Spleen (tissue), 11 donors: Measurements from ENCODE around the gene TUBGCP2. TPM values are rescaled to one million over a fixed set of nuclear protein-coding genes. Genes with fewer than 3 reads are reported as not detected.

Source experiments
- DNase-seq: peaks from one replicate; pipeline ENCODE4 v3.0.0-alpha.2; 2020
- H3K27ac ChIP-seq, 8 donors: fragments of 200-600 bp; sonication (generic) in 7 of 8; 1 replicate in 4 of 8; 2 replicates in 4 of 8; pipeline versions ENCODE4 v1.5.0 to v1.8.0; 2016 to 2021; ENCODE audit warnings: inconsistent platforms in 4 of 8, mild to moderate bottlenecking in 4 of 8, moderate library complexity in 1 of 8
- H3K27me3 ChIP-seq, 7 donors: fragments of 200-600 bp; sonication (generic) in 6 of 7; replicated peaks in 1 of 7; 1 replicate in 4 of 7; 2 replicates in 3 of 7; pipeline versions ENCODE4 v1.5.0 to v1.8.0; 2016 to 2021; ENCODE audit warnings: inconsistent platforms in 3 of 7, mild to moderate bottlenecking in 1 of 7
- H3K36me3 ChIP-seq, 6 donors: fragments of 200-600 bp; sonication (generic) in 5 of 6; 1 replicate in 4 of 6; 2 replicates in 2 of 6; pipeline versions ENCODE4 v1.5.0 to v1.8.0; 2016 to 2021; ENCODE audit warnings: inconsistent platforms in 2 of 6
- H3K4me1 ChIP-seq, 6 donors: fragments of 200-600 bp; sonication (generic) in 5 of 6; 1 replicate in 3 of 6; 2 replicates in 3 of 6; pipeline versions ENCODE4 v1.5.0 to v1.8.0; 2016 to 2021; ENCODE audit warnings: inconsistent platforms in 3 of 6
- H3K4me3 ChIP-seq, 8 donors: fragments of 200-600 bp; sonication (generic) in 7 of 8; 1 replicate in 4 of 8; 2 replicates in 4 of 8; pipeline versions ENCODE4 v1.5.0 to v1.8.0; 2016 to 2021; ENCODE audit warnings: inconsistent platforms in 4 of 8, mild to moderate bottlenecking in 4 of 8, moderate library complexity in 2 of 8
- H3K9me3 ChIP-seq, 8 donors: fragments of 200-600 bp; sonication (generic) in 7 of 8; 1 replicate in 4 of 8; 2 replicates in 4 of 8; pipeline versions ENCODE4 v1.5.0 to v1.8.0; 2016 to 2021; ENCODE audit warnings: inconsistent platforms in 4 of 8
- POLR2A ChIP-seq, 3 donors: fragments of 450-650 bp; IDR thresholded peaks; one replicate each; pipeline ENCODE4 v1.5.1; 2017; ENCODE audit warnings: antibody characterized with exemption in 3 of 3, mild to moderate bottlenecking in 1 of 3
- POLR2AphosphoS5 ChIP-seq, 3 donors: sonication (generic); formaldehyde crosslinking; IDR thresholded peaks; one replicate each; pipeline ENCODE4 v1.5.1; 2017; ENCODE audit warnings: antibody characterized with exemption in 3 of 3
- WGBS, 5 donors: extraction: QIAGEN DNeasy Blood & Tissue Kit in 3 of 5; methylation state at CpG; one replicate each; pipeline versions ENCODE4 v1.1.5 to v1.1.7; 2013 to 2018; 5-methylcytosine and 5-hydroxymethylcytosine counted together
- intact Hi-C: fragments of 100-400 bp; cut with DNase I; formaldehyde crosslinking; loops from one replicate; pipeline ENCODE4 v1.15.0; 2023; ENCODE audit warnings: low total_unique reads
- polyA plus RNA-seq, 3 donors: library from polyadenylated mRNA; stranded (reverse); fragments of 200-250 nt; gene quantifications; one replicate each; pipeline ENCODE4 v1.2.1, GENCODE V29; 2013
- total RNA-seq, 7 donors: library from RNA; depleted of rRNA in 3 of 7; stranded (reverse); fragments of >200 nt in 3 of 7; fragmentation: NEBNext Ultra II Directional in 4 of 7; extraction: Animal tissue kit (Norgen Biotek cat#: 25700) in 4 of 7; gene quantifications; one replicate each; pipeline versions ENCODE4 v1.1.0 to v1.2.1, GENCODE V29; 2016 to 2021
- TF ChIP-seq, protein P1 (sequence below), 11 experiments: fragments of 200-600 bp in 7 of 11; fragments of 450-650 bp in 4 of 11; sonication (generic) in 4 of 11; IDR thresholded peaks in 8 of 11; conservative IDR thresholded peaks in 3 of 11; 1 replicate in 7 of 11; 2 replicates in 4 of 11; pipeline versions ENCODE4 v1.4.0 to v1.8.0; 2016 to 2021; ENCODE audit warnings: antibody characterized with exemption in 11 of 11, inconsistent platforms in 4 of 11, mild to moderate bottlenecking in 1 of 11
- donor health status: healthy with polysubstance abuse.
- donor health status: DM: no; HTN: no; CAD: no; lungs with moderate emphysema.
- donor health status: DM: no; HTN: no; CAD: no.
- donor health status: Bipolar disorder and iron deficiency.
- donor health status: healthy.
- donor health status: DM: no; HTN: no; CAD: no.
- donor health status: DM: yes; HTN: yes; CAD: no.

Gene TUBGCP2
- total and polyA plus RNA-seq, 10 donors, result 40.2 to 201 (median 57.6) TPM

- Histone ChIP-seq H3K4me1 (peaks cover 19 to 68% (median 48%) of the 10 kb centered on the region in 6 donors), H3K36me3 (no peaks in the 10 kb centered on the region), H3K4me3 (no peak overlapping the region), H3K27me3 (peaks cover 2 to 97% (median 56%) of the 10 kb centered on the region in 7 donors), H3K27ac (no peak overlapping the region), H3K9me3 (no peaks in the 10 kb centered on the region)
- intact Hi-C loops, result no loop called here
- TF ChIP-seq POLR2AphosphoS5 (IDR thresholded peaks at IDR 0.05) (no peak), POLR2A (IDR thresholded peaks at IDR 0.05) (no peak)
- TF ChIP-seq, protein P1, sequence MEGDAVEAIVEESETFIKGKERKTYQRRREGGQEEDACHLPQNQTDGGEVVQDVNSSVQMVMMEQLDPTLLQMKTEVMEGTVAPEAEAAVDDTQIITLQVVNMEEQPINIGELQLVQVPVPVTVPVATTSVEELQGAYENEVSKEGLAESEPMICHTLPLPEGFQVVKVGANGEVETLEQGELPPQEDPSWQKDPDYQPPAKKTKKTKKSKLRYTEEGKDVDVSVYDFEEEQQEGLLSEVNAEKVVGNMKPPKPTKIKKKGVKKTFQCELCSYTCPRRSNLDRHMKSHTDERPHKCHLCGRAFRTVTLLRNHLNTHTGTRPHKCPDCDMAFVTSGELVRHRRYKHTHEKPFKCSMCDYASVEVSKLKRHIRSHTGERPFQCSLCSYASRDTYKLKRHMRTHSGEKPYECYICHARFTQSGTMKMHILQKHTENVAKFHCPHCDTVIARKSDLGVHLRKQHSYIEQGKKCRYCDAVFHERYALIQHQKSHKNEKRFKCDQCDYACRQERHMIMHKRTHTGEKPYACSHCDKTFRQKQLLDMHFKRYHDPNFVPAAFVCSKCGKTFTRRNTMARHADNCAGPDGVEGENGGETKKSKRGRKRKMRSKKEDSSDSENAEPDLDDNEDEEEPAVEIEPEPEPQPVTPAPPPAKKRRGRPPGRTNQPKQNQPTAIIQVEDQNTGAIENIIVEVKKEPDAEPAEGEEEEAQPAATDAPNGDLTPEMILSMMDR (IDR thresholded peaks at IDR 0.05 in 8 of 11, conservative IDR thresholded peaks at IDR 0.05 in 3 of 11), result no peak
- no peak for DNase-seq
- 49 to 67% (median 59%) methylated on average over 15 of the region's 15 CpGs for WGBS, 5 donors
Measured at GRCh38 chr10:133238466-133238804, 70.2 kb downstream of the TUBGCP2 start.

DNA sequence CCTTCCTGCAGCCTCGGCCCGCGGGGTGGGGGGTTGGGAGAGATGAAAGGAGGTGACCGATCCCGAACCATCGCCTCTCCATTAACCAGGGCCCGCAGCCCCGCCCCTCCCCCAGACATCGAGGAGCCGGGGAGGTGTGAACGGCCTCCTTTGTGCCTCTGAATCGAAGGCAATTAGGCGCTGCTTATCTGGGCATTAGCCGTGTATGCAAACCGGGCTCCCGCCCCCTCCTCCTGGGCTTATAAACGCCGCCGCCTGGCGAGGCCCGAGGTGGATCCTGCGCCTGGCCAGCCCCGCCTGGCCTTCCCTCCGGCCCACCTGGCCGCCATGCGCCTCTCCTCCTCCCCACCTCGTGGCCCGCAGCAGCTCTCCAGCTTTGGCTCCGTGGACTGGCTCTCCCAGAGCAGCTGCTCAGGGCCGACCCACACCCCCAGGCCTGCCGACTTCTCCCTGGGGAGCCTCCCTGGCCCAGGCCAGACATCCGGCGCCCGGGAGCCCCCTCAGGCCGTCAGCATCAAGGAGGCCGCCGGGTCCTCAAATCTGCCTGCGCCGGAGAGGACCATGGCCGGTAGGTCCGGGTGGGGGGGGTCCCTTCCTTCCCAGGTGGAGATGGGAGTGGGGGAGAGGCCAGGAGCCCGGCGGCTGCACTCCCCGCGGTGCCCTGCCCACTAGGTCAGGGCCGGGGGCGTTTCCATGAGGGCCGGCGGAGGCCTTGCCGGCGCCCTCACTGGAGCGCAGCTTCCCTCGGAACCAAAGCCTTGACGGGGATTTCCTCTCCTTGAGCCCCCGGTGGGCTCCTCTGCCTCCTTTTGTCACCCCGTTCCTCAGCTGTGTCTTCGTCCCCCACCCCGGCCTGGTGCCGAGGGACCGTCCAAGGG, 70.8 kb downstream of the TUBGCP2 start, which contains the start of gene VENTX:
VENTX (plus strand) TSS at position 268 of the 878 bp plus-strand sequence; CDS start at position 328, 60 bp downstream.
- DNase-seq, result no peak
- intact Hi-C loops, result no loop called here
- peak within 1 kb of the TSS in 1 of 8 donors; percentile 77 for H3K27ac ChIP-seq
- H3K27me3 ChIP-seq, result peaks cover 2 to 100% (median 56%) of the 10 kb centered on the region in 7 donors
- TF ChIP-seq POLR2AphosphoS5 (IDR thresholded peaks at IDR 0.05) (no peak), POLR2A (IDR thresholded peaks at IDR 0.05) (no peak)
- TF ChIP-seq, protein P1 (IDR thresholded peaks at IDR 0.05 in 8 of 11, conservative IDR thresholded peaks at IDR 0.05 in 3 of 11), result no peak
- 16 to 47% (median 23%) methylated on average over 40 to 60 of the region's 60 CpGs for WGBS, 5 donors
- no peaks in the 10 kb centered on the region for H3K9me3 ChIP-seq
- peaks cover 19 to 68% (median 48%) of the 10 kb centered on the region in 6 donors for H3K4me1 ChIP-seq
- peak within 1 kb of the TSS in 7 of 8 donors; percentile 1 to 64 (median 31) for H3K4me3 ChIP-seq
- no peaks in the 10 kb centered on the region for H3K36me3 ChIP-seq

- TF ChIP-seq POLR2AphosphoS5 (IDR thresholded peaks at IDR 0.05) (no peak), POLR2A (IDR thresholded peaks at IDR 0.05) (no peak)
- TF ChIP-seq, protein P1 (IDR thresholded peaks at IDR 0.05 in 8 of 11, conservative IDR thresholded peaks at IDR 0.05 in 3 of 11), result no peak
- 5 to 14% (median 8%) methylated on average over 5 to 32 of the region's 32 CpGs for WGBS, 5 donors
- H3K27me3 ChIP-seq, result peaks cover 2 to 100% (median 61%) of the 10 kb centered on the region in 7 donors
- intact Hi-C loops, result no loop called here
- H3K36me3 ChIP-seq, result no peaks in the 10 kb centered on the region
- no peak for DNase-seq
- H3K4me3 ChIP-seq, result peak overlapping the region in 7 of 8 donors; percentile 1 to 64 (median 31)
- H3K9me3 ChIP-seq, result no peaks in the 10 kb centered on the region
- no peak overlapping the region for H3K27ac ChIP-seq
- H3K4me1 ChIP-seq, result peaks cover 19 to 66% (median 47%) of the 10 kb centered on the region in 6 donors
Measured at GRCh38 chr10:133237241-133237587, 71.5 kb downstream of the TUBGCP2 start.
